Measurements from ENCODE around the gene TMTC1.

DNA sequence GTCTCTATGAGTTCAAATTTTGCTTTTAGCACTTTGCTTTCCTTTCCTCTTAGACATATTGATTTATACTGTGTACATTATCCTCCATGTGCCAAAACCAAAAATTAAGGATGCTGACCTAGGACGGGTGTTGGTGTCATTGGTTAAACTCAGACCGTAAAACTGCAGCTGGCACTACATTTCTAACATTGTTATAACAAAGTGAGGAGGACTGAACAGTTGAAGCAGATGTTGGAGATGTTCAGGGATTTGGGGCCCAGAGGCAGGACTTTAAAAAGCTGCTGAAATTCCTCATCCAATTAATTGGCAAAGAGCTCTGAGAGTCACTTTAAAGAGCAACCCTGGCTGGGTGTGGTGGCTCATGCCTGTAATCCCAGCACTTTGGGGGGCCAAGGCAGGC is 72.4 kb downstream of the TMTC1 start:
- TF ChIP-seq CTCF (IDR thresholded peaks at IDR 0.05) (no peak), POLR2A (IDR thresholded peaks at IDR 0.05) (no peak)

Data from heart left ventricle (tissue), 13 donors.